H1 (cell line): ENCODE results near the gene DNAH1. TPM values are rescaled to one million over a fixed set of nuclear protein-coding genes. Genes with fewer than 3 reads are reported as not detected.

ENCODE experiments used
- CTCF ChIA-PET: fragments of 300-600 bp; sonication (Branson Sonifier 250); formaldehyde crosslinking; loops from one replicate; lab custom pipeline; 2021; ENCODE audit not compliant: partially characterized antibody; lab: Charles Lee
- POLR2A ChIA-PET: fragments of 300-600 bp; sonication (Branson Sonifier 250); formaldehyde crosslinking; loops from one replicate; lab custom pipeline; 2021; ENCODE audit warnings: inconsistent platforms; ENCODE audit not compliant: partially characterized antibody; lab: Charles Lee
- DNase-seq, 2 experiments: peaks; one replicate each; pipeline versions ENCODE4 v3.0.0 to v3.0.0-alpha.2; 2010 to 2022; ENCODE audit warnings: low spot score in 2 of 2, low read depth in 1 of 2, mixed read lengths in 1 of 2
- FAIRE-seq: peaks from 2 replicates; lab custom pipeline; 2011; peaks lifted over from hg19 to GRCh38; lab: Jason Lieb, UNC
- H2AFZ ChIP-seq: 2 replicates; pipeline ENCODE4 v1.8.1; 2012; ENCODE audit warnings: low read length, inconsistent platforms
- H2AK5ac ChIP-seq: 2 replicates; pipeline ENCODE4 v1.6.1; 2013; ENCODE audit warnings: low read depth, low read length
- H2BK120ac ChIP-seq: replicated peaks from 2 replicates; pipeline ENCODE3; 2013; ENCODE audit warnings: low read depth, low read length, inconsistent platforms
- H2BK12ac ChIP-seq: 2 replicates; pipeline ENCODE4 v1.6.1; 2013; ENCODE audit warnings: low read depth, low read length
- H2BK15ac ChIP-seq: 2 replicates; pipeline ENCODE4 v1.6.1; 2013; ENCODE audit warnings: low read length
- H2BK20ac ChIP-seq: 2 replicates; pipeline ENCODE4 v1.6.1; 2013; ENCODE audit warnings: low read length
- H2BK5ac ChIP-seq: 2 replicates; pipeline ENCODE4 v1.6.1; 2013; ENCODE audit warnings: low read depth, low read length
- H3K14ac ChIP-seq: 2 replicates; pipeline ENCODE4 v1.6.1; 2013; ENCODE audit warnings: inconsistent platforms; ENCODE audit not compliant: insufficient read length
- H3K18ac ChIP-seq: 2 replicates; pipeline ENCODE4 v1.6.1; 2013; ENCODE audit warnings: low read length; ENCODE audit errors: extremely low read depth
- H3K23ac ChIP-seq: 2 replicates; pipeline ENCODE4 v1.6.1; 2013; ENCODE audit warnings: inconsistent platforms; ENCODE audit not compliant: insufficient read length
- H3K23me2 ChIP-seq: 2 replicates; pipeline ENCODE4 v1.6.1; 2013; ENCODE audit warnings: low read depth, low read length
- H3K27ac ChIP-seq: 2 replicates; pipeline ENCODE4 v1.6.1; 2011; ENCODE audit warnings: low read depth, low read length, inconsistent platforms
- H3K27me3 ChIP-seq, 4 experiments: replicated peaks in 1 of 4; 1 replicate in 1 of 4; 2 replicates in 3 of 4; pipeline versions ENCODE4 v1.6.1 to v1.8.1; 2011 to 2013; ENCODE audit warnings: low read length in 3 of 4, mild to moderate bottlenecking in 3 of 4, inconsistent platforms in 2 of 4, mixed read lengths in 2 of 4, moderate library complexity in 1 of 4; ENCODE audit not compliant: control insufficient read depth in 3 of 4, insufficient read depth in 3 of 4; ENCODE audit errors: extremely low read depth in 1 of 4
- H3K36me3 ChIP-seq, 4 experiments: 2 replicates each; pipeline versions ENCODE4 v1.6.1 to v1.8.1; 2011 to 2013; ENCODE audit warnings: mild to moderate bottlenecking in 4 of 4, low read length in 3 of 4, moderate library complexity in 2 of 4, control low read depth in 1 of 4, inconsistent platforms in 1 of 4; ENCODE audit not compliant: insufficient read depth in 4 of 4, control insufficient read depth in 2 of 4
- H3K4ac ChIP-seq: replicated peaks from 2 replicates; pipeline ENCODE3; 2013; ENCODE audit warnings: low read length, low read depth, mixed read lengths, inconsistent platforms; ENCODE audit not compliant: insufficient read length
- H3K4me1 ChIP-seq, 4 experiments: replicated peaks in 1 of 4; 1 replicate in 1 of 4; 2 replicates in 3 of 4; pipeline versions ENCODE4 v1.6.1 to v1.8.1; 2011 to 2013; ENCODE audit warnings: low read length in 3 of 4, inconsistent platforms in 2 of 4, mixed read lengths in 1 of 4; ENCODE audit not compliant: insufficient read depth in 4 of 4, control insufficient read depth in 3 of 4
- H3K4me2 ChIP-seq, 2 experiments: 2 replicates each; pipeline versions ENCODE4 v1.6.1 to v1.8.1; 2011 to 2013; ENCODE audit warnings: low read depth in 2 of 2, low read length in 2 of 2, control low read depth in 1 of 2, inconsistent platforms in 1 of 2, mild to moderate bottlenecking in 1 of 2; ENCODE audit not compliant: insufficient read depth in 1 of 2
- H3K4me3 ChIP-seq, 4 experiments: fragments of 200-600, 300-600 bp in 1 of 4; sonication (generic), shearing (Covaris generic), sonication (Bioruptor Twin) in 1 of 4; 2 replicates each; pipeline versions ENCODE4 v1.5.1 to v1.8.1; 2011 to 2016; ENCODE audit warnings: low read length in 4 of 4, low read depth in 3 of 4, control low read depth in 2 of 4, inconsistent platforms in 2 of 4, mild to moderate bottlenecking in 2 of 4, mixed read lengths in 1 of 4, moderate library complexity in 1 of 4; ENCODE audit not compliant: insufficient read depth in 2 of 4; ENCODE audit errors: extremely low read depth in 1 of 4
- H3K56ac ChIP-seq: replicated peaks from 2 replicates; pipeline ENCODE3; 2013; ENCODE audit warnings: low read depth, mild to moderate bottlenecking, mixed read lengths, low read length, inconsistent platforms; ENCODE audit not compliant: insufficient read length
- H3K79me1 ChIP-seq: 2 replicates; pipeline ENCODE4 v1.6.1; 2013; ENCODE audit warnings: low read depth, low read length, control low read depth
- H3K79me2 ChIP-seq, 2 experiments: 2 replicates each; pipeline versions ENCODE4 v1.6.1 to v1.8.1; 2012 to 2013; ENCODE audit warnings: low read length in 2 of 2, mild to moderate bottlenecking in 2 of 2, inconsistent platforms in 1 of 2; ENCODE audit not compliant: insufficient read depth in 2 of 2, control insufficient read depth in 1 of 2
- H3K9ac ChIP-seq, 4 experiments: replicated peaks in 1 of 4; 1 replicate in 1 of 4; 2 replicates in 3 of 4; pipeline versions ENCODE4 v1.6.1 to v1.8.1; 2011 to 2013; ENCODE audit warnings: low read depth in 3 of 4, low read length in 3 of 4, control low read depth in 2 of 4, mild to moderate bottlenecking in 2 of 4, moderate library complexity in 2 of 4, inconsistent platforms in 1 of 4; ENCODE audit errors: extremely low read depth in 1 of 4
- H3K9me3 ChIP-seq, 2 experiments: 2 replicates each; pipeline versions ENCODE4 v1.6.1 to v1.8.1; 2012 to 2013; ENCODE audit warnings: mild to moderate bottlenecking in 2 of 2, moderate library complexity in 2 of 2, control low read depth in 1 of 2, inconsistent platforms in 1 of 2, low read depth in 1 of 2, low read length in 1 of 2, mixed read lengths in 1 of 2; ENCODE audit not compliant: insufficient read depth in 2 of 2
- H4K20me1 ChIP-seq, 2 experiments: replicated peaks in 1 of 2; 2 replicates each; pipeline versions ENCODE3 to v1.8.1; 2011 to 2013; ENCODE audit warnings: inconsistent platforms in 2 of 2, low read length in 2 of 2, mild to moderate bottlenecking in 1 of 2; ENCODE audit not compliant: insufficient read depth in 2 of 2, control insufficient read depth in 1 of 2
- H4K5ac ChIP-seq: 2 replicates; pipeline ENCODE4 v1.6.1; 2013; ENCODE audit warnings: low read length, low read depth, mixed read lengths, inconsistent platforms; ENCODE audit not compliant: insufficient read length
- H4K8ac ChIP-seq: 2 replicates; pipeline ENCODE4 v1.8.0; 2013; ENCODE audit warnings: mild to moderate bottlenecking, moderate library complexity, low read length, inconsistent platforms; ENCODE audit not compliant: insufficient read depth; ENCODE audit errors: extremely low read depth
- H4K91ac ChIP-seq: replicated peaks from 2 replicates; pipeline ENCODE3; 2013; ENCODE audit warnings: low read length, mixed read lengths, inconsistent platforms; ENCODE audit not compliant: insufficient read length
- ASH2L ChIP-seq: fragments of 200-600, 300-600 bp; sonication (generic); IDR thresholded peaks from one replicate; pipeline ENCODE4 v1.7.1; 2017; ENCODE audit warnings: low read length
- BACH1 ChIP-seq: IDR thresholded peaks from 2 replicates; pipeline ENCODE4 v1.6.1; 2012; ENCODE audit warnings: low read length, improper control_type of control experiment
- CTCF ChIP-seq, 3 experiments: IDR thresholded peaks; 1 replicate in 2 of 3; 2 replicates in 1 of 3; pipeline versions ENCODE4 v1.5.1 to v1.6.1; 2011; ENCODE audit warnings: low read length in 3 of 3, mild to moderate bottlenecking in 3 of 3, inconsistent platforms in 2 of 3, low read depth in 1 of 3, moderate library complexity in 1 of 3; ENCODE audit not compliant: insufficient read depth in 1 of 3; ENCODE audit errors: control extremely low read depth in 1 of 3
- EZH2 ChIP-seq: fragments of 200-600 bp; sonication (generic); IDR thresholded peaks from 2 replicates; pipeline ENCODE4 v1.7.1; 2012; ENCODE audit warnings: low read depth, mild to moderate bottlenecking, moderate library complexity, low read length, inconsistent platforms; ENCODE audit not compliant: severe bottlenecking
- KDM4A ChIP-seq: IDR thresholded peaks from one replicate; pipeline ENCODE4 v1.7.1; 2012; ENCODE audit warnings: low read depth, mild to moderate bottlenecking, moderate library complexity, low read length, inconsistent platforms; ENCODE audit not compliant: severe bottlenecking
- POU5F1 ChIP-seq: IDR thresholded peaks from 2 replicates; pipeline ENCODE4 v1.6.1; 2011; ENCODE audit warnings: low read depth, mild to moderate bottlenecking, low read length, moderate library complexity
- RBBP5 ChIP-seq: IDR thresholded peaks from 2 replicates; pipeline ENCODE4 v1.7.1; 2012; ENCODE audit warnings: low read depth, mild to moderate bottlenecking, inconsistent platforms, low read length, moderate library complexity, borderline replicate concordance
- SUZ12 ChIP-seq: fragments of 200-600 bp; sonication (generic); IDR thresholded peaks from 2 replicates; pipeline ENCODE4 v1.6.1; 2012; ENCODE audit warnings: mild to moderate bottlenecking, inconsistent platforms, low read length, moderate library complexity, mixed read lengths
- TAF1 ChIP-seq: IDR thresholded peaks from 2 replicates; pipeline ENCODE4 v1.6.1; 2011; ENCODE audit warnings: mild to moderate bottlenecking, low read depth, low read length
- TAF7 ChIP-seq: optimal IDR thresholded peaks from 2 replicates; pipeline ENCODE3; 2011; ENCODE audit warnings: low read depth, mild to moderate bottlenecking, inconsistent platforms, low read length, moderate library complexity, borderline replicate concordance
- TBP ChIP-seq: IDR thresholded peaks from 2 replicates; pipeline ENCODE4 v1.6.1; 2011; ENCODE audit warnings: low read depth, low read length, improper control_type of control experiment
- TEAD4 ChIP-seq: IDR thresholded peaks from 2 replicates; pipeline ENCODE4 v1.6.1; 2012; ENCODE audit warnings: low read depth, low read length, inconsistent platforms, mixed read lengths
- WGBS, 2 experiments: shearing (Covaris generic) in 1 of 2; methylation state at CpG; one replicate each; pipeline versions ENCODE4 v1.1.6 to v1.1.7; 2013 to 2015; ENCODE audit warnings: low lambda C conversion rate in 2 of 2, mixed read lengths in 2 of 2, inconsistent platforms in 1 of 2, low coverage in 1 of 2, missing lambda C conversion rate in 1 of 2; ENCODE audit not compliant: insufficient replicate concordance in 2 of 2, insufficient coverage in 1 of 2, insufficient read length in 1 of 2; ENCODE audit errors: extremely low coverage in 1 of 2, missing lambda C conversion rate in 1 of 2; 5-methylcytosine and 5-hydroxymethylcytosine counted together
- polyA plus RNA-seq, 7 experiments: library from polyadenylated mRNA; depleted of rRNA in 3 of 7; stranded (reverse) in 5 of 7; unstranded in 2 of 7; fragments of >200 nt in 5 of 7; fragments of 200-250 nt in 2 of 7; gene quantifications; 1 replicate in 5 of 7; 2 replicates in 1 of 7; 4 replicates in 1 of 7; pipeline versions ENCODE4 v1.2.1 to v1.2.3, GENCODE V29; 2011 to 2013; ENCODE audit warnings: missing spikeins in 2 of 7, mixed read lengths in 2 of 7
- total RNA-seq: library from RNA; stranded (reverse); fragmentation: NEBNext Ultra II Directional; extraction: Animal tissue kit (Norgen Biotek cat#: 25700); gene quantifications from 2 replicates; pipeline ENCODE4 v1.2.1, GENCODE V29; 2021

The DNAH1 gene
- total and polyA plus RNA-seq, 2 of the 8 experiments (the other 6 are each of a cell fraction or from before 2014, with no cell fraction given), result 1.0 to 1.5 TPM

GRCh38 chr3:52268036-52268435 lies 48.1 kb upstream of the DNAH1 start:
- Histone ChIP-seq H4K20me1 (peaks cover 13 to 14% of the 10 kb centered on the region in 2 experiments), H3K14ac (no peak overlapping the region), H2BK15ac (no peak overlapping the region), H3K9me3 (no peaks in the 10 kb centered on the region), H4K5ac (no peak overlapping the region), H2BK5ac (no peak overlapping the region), H4K91ac (no peak overlapping the region), H3K36me3 (peaks cover 23 to 70% (median 50%) of the 10 kb centered on the region in 4 experiments), H2AFZ (no peak overlapping the region), H2AK5ac (no peak overlapping the region), H4K8ac (no peak overlapping the region), H3K56ac (no peak overlapping the region), H3K23ac (no peak overlapping the region), H3K79me1 (peaks cover 8% of the 10 kb centered on the region), H3K4me1 (no peaks in the 10 kb centered on the region), H3K79me2 (peaks cover 14 to 63% of the 10 kb centered on the region in 2 experiments), H3K27ac (no peak overlapping the region), H3K4ac (no peak overlapping the region), H3K23me2 (no peaks in the 10 kb centered on the region; the same call in 1 of the 2 replicates), H3K9ac (no peak overlapping the region; a peak in 1 of 7 replicates), H3K4me2 (no peak overlapping the region), H3K27me3 (no peaks in the 10 kb centered on the region), H3K4me3 (no peak overlapping the region), H2BK12ac (no peak overlapping the region), H2BK20ac (no peak overlapping the region), H2BK120ac (no peak overlapping the region), H3K18ac (no peak overlapping the region)
- no peak for DNase-seq
- ChIA-PET POLR2A (interaction anchor here (0.8 to 2.6 kb wide), 3 partner anchors 10 to 22 kb away, joined by 3 to 10 read pairs (median 5); partner anchors contain the start of genes PPM1M and WDR82), CTCF (interaction anchor here (2.1 kb wide), 1 partner anchor 37 kb away, joined by 7 read pairs; no protein-coding TSS in a partner anchor)
- FAIRE-seq, result no peak
- WGBS, 2 experiments, result 98% methylated on average over 7 of the region's 7 CpGs; no CpG with 5 or more reads in 1 of the 2 experiments
- TF ChIP-seq TEAD4, result no peak
- TF ChIP-seq TAF7, result no peak
- no peak for TF ChIP-seq TBP
- TF ChIP-seq EZH2, result no peak
- no peak for TF ChIP-seq KDM4A
- no peak for TF ChIP-seq ASH2L
- TF ChIP-seq RBBP5, result no peak
- no peak for TF ChIP-seq SUZ12
- no peak for TF ChIP-seq TAF1
- no peak for TF ChIP-seq POU5F1
- no peak for TF ChIP-seq BACH1
- no peak for TF ChIP-seq CTCF (IDR thresholded peaks at IDR 0.05; ENCODE audit: control extremely low read depth in 1 of 3, insufficient read depth in 1 of 3, low read depth in 1 of 3, low read length in 3 of 3)
